GM23338 (cell line): ENCODE data around the gene ABCB8.

Source experiments
- POLR2AphosphoS5 ChIP-seq: IDR thresholded peaks from 2 replicates; pipeline ENCODE4 v1.6.1; 2016; ENCODE audit warnings: antibody characterized with exemption, low read depth
- TF ChIP-seq, protein P1 (sequence below), 2 experiments: fragments of 200-600 bp in 1 of 2; sonication (generic) in 1 of 2; conservative IDR thresholded peaks; 2 replicates each; pipeline versions ENCODE4 v1.5.1 to v1.6.1; 2016 to 2017; ENCODE audit warnings: antibody characterized with exemption in 2 of 2, low read depth in 2 of 2, mild to moderate bottlenecking in 2 of 2, moderate library complexity in 1 of 2

DNA sequence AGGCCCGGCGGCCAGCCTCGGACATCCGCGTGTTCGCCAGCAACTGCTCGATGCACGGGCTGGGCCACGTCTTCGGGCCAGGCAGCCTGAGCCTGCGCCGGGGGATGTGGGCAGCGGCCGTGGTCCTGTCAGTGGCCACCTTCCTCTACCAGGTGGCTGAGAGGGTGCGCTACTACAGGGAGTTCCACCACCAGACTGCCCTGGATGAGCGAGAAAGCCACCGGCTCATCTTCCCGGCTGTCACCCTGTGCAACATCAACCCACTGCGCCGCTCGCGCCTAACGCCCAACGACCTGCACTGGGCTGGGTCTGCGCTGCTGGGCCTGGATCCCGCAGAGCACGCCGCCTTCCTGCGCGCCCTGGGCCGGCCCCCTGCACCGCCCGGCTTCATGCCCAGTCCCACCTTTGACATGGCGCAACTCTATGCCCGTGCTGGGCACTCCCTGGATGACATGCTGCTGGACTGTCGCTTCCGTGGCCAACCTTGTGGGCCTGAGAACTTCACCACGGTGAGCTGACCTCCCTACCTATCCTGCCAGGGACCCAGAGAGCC is 20.7 kb downstream of the ABCB8 start:
- TF ChIP-seq, protein P1, sequence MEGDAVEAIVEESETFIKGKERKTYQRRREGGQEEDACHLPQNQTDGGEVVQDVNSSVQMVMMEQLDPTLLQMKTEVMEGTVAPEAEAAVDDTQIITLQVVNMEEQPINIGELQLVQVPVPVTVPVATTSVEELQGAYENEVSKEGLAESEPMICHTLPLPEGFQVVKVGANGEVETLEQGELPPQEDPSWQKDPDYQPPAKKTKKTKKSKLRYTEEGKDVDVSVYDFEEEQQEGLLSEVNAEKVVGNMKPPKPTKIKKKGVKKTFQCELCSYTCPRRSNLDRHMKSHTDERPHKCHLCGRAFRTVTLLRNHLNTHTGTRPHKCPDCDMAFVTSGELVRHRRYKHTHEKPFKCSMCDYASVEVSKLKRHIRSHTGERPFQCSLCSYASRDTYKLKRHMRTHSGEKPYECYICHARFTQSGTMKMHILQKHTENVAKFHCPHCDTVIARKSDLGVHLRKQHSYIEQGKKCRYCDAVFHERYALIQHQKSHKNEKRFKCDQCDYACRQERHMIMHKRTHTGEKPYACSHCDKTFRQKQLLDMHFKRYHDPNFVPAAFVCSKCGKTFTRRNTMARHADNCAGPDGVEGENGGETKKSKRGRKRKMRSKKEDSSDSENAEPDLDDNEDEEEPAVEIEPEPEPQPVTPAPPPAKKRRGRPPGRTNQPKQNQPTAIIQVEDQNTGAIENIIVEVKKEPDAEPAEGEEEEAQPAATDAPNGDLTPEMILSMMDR (conservative IDR thresholded peaks at IDR 0.05; ENCODE audit: low read depth in 2 of 2) = no peak
- no peak for TF ChIP-seq POLR2AphosphoS5
